GM12878 (cell line): ENCODE measurements around the gene TRAFD1. TPM values are rescaled to one million over a fixed set of nuclear protein-coding genes. Genes with fewer than 3 reads are reported as not detected.

ENCODE experiments used
- ASH2L ChIP-seq: fragments of 300-600, 200-600 bp; sonication (generic); IDR thresholded peaks from 2 replicates; pipeline ENCODE4 v1.6.1; 2017; ENCODE audit warnings: low read depth, mild to moderate bottlenecking, borderline replicate concordance
- ATF7 ChIP-seq: fragments of 450-650 bp; IDR thresholded peaks from 2 replicates; pipeline ENCODE4 v1.6.1; 2016; ENCODE audit warnings: low read depth, mild to moderate bottlenecking
- BACH1 ChIP-seq: fragments of 450-650 bp; IDR thresholded peaks from 2 replicates; pipeline ENCODE4 v1.6.1; 2017; ENCODE audit warnings: mild to moderate bottlenecking, borderline replicate concordance
- BHLHE40 ChIP-seq, 2 experiments: fragments of 450-650 bp in 1 of 2; IDR thresholded peaks; 2 replicates each; pipeline ENCODE4 v1.6.1; 2011 to 2017; ENCODE audit warnings: low read depth in 2 of 2, borderline replicate concordance in 1 of 2, improper control_type of control experiment in 1 of 2, low read length in 1 of 2, mild to moderate bottlenecking in 1 of 2
- CBX5 ChIP-seq: sonication (generic); IDR thresholded peaks from 2 replicates; pipeline ENCODE4 v1.6.1; 2016; ENCODE audit warnings: low read depth, moderate library complexity, mild to moderate bottlenecking, inconsistent platforms
- CREM ChIP-seq: IDR thresholded peaks from 2 replicates; pipeline ENCODE4 v1.6.1; 2014; ENCODE audit warnings: antibody characterized with exemption, low read depth
- DPF2 ChIP-seq: fragments of 450-650 bp; IDR thresholded peaks from 2 replicates; pipeline ENCODE4 v1.6.1; 2017; ENCODE audit warnings: mild to moderate bottlenecking
- EGR1 ChIP-seq, 2 experiments: IDR thresholded peaks; 1 replicate in 1 of 2; 2 replicates in 1 of 2; pipeline ENCODE4 v1.6.1; 2011 to 2012; ENCODE audit warnings: low read depth in 2 of 2, low read length in 2 of 2, borderline replicate concordance in 1 of 2, mild to moderate bottlenecking in 1 of 2, moderate library complexity in 1 of 2
- GATAD2B ChIP-seq: fragments of 450-650 bp; conservative IDR thresholded peaks from 2 replicates; pipeline ENCODE4 v1.6.1; 2017; ENCODE audit warnings: low read depth, mild to moderate bottlenecking, moderate library complexity
- HDAC2 ChIP-seq: fragments of 200-600 bp; sonication (generic); IDR thresholded peaks from 2 replicates; pipeline ENCODE4 v1.6.1; 2017
- IKZF1 ChIP-seq: fragments of 450-650 bp; conservative IDR thresholded peaks from 2 replicates; pipeline ENCODE4 v1.6.1; 2017; ENCODE audit warnings: antibody characterized with exemption, mild to moderate bottlenecking
- IKZF2 ChIP-seq, 2 experiments: fragments of 450-650 bp; IDR thresholded peaks; 2 replicates each; pipeline ENCODE4 v1.6.1; 2017; ENCODE audit warnings: mild to moderate bottlenecking in 2 of 2, moderate library complexity in 2 of 2
- MEF2A ChIP-seq: IDR thresholded peaks from 2 replicates; pipeline ENCODE4 v1.6.1; 2011; ENCODE audit warnings: low read depth, mild to moderate bottlenecking, low read length, moderate library complexity; ENCODE audit not compliant: insufficient read depth
- NR2C1 ChIP-seq: fragments of 450-650 bp; IDR thresholded peaks from 2 replicates; pipeline ENCODE4 v1.6.1; 2017; ENCODE audit warnings: antibody characterized with exemption, mild to moderate bottlenecking, moderate library complexity
- NR2F1 ChIP-seq: fragments of 450-650 bp; conservative IDR thresholded peaks from 2 replicates; pipeline ENCODE4 v1.6.1; 2017; ENCODE audit warnings: mild to moderate bottlenecking
- NRF1 ChIP-seq: conservative IDR thresholded peaks from 2 replicates; pipeline ENCODE4 v1.6.1; 2011; ENCODE audit warnings: mild to moderate bottlenecking, low read depth, low read length, improper control_type of control experiment
- PAX5 ChIP-seq: IDR thresholded peaks from 2 replicates; pipeline ENCODE4 v1.6.1; 2011; ENCODE audit warnings: low read depth, low read length, borderline replicate concordance
- POLR2A ChIP-seq: IDR thresholded peaks from 2 replicates; pipeline ENCODE4 v1.6.1; 2011; ENCODE audit warnings: low read depth, mild to moderate bottlenecking, low read length
- POLR2AphosphoS2 ChIP-seq: IDR thresholded peaks from 2 replicates; pipeline ENCODE4 v1.6.1; 2011; ENCODE audit warnings: low read depth, mild to moderate bottlenecking, low read length, improper control_type of control experiment, moderate library complexity
- RELA ChIP-seq: fragments of 450-650 bp; IDR thresholded peaks from 2 replicates; pipeline ENCODE4 v1.8.0; 2014; ENCODE audit warnings: borderline replicate concordance; ENCODE audit not compliant: partially characterized antibody
- SIN3A ChIP-seq: IDR thresholded peaks from 2 replicates; pipeline ENCODE4 v1.6.1; 2012; ENCODE audit warnings: low read depth, low read length, improper control_type of control experiment
- STAT1 ChIP-seq: fragments of 450-650 bp; conservative IDR thresholded peaks from 2 replicates; pipeline ENCODE4 v1.6.1; 2014; ENCODE audit warnings: antibody characterized with exemption, mild to moderate bottlenecking
- SUZ12 ChIP-seq: fragments of 200-600 bp; sonication (generic); IDR thresholded peaks from one replicate; pipeline ENCODE4 v1.6.1; 2018; ENCODE audit warnings: antibody characterized with exemption, mild to moderate bottlenecking; ENCODE audit not compliant: unreplicated experiment
- YBX1 ChIP-seq: fragments of 450-650 bp; IDR thresholded peaks from 2 replicates; pipeline ENCODE4 v1.6.1; 2016; ENCODE audit warnings: antibody characterized with exemption
- YY1 ChIP-seq: IDR thresholded peaks from 2 replicates; pipeline ENCODE4 v1.6.1; 2011; ENCODE audit warnings: low read depth, mild to moderate bottlenecking, low read length
- ZNF207 ChIP-seq: fragments of 450-650 bp; IDR thresholded peaks from 2 replicates; pipeline ENCODE4 v1.6.1; 2014; ENCODE audit warnings: antibody characterized with exemption, mild to moderate bottlenecking, borderline replicate concordance
- ZNF622 ChIP-seq: fragments of 450-650 bp; IDR thresholded peaks from 2 replicates; pipeline ENCODE4 v1.6.1; 2017; ENCODE audit warnings: mild to moderate bottlenecking, inconsistent platforms
- ZSCAN29 ChIP-seq: fragments of 450-650 bp; IDR thresholded peaks from 2 replicates; pipeline ENCODE4 v1.6.1; 2017; ENCODE audit warnings: mild to moderate bottlenecking, moderate library complexity
- polyA plus RNA-seq, 11 experiments: library from polyadenylated mRNA; depleted of rRNA in 4 of 11; unstranded in 6 of 11; stranded (reverse) in 5 of 11; fragments of >200 nt; fragmentation: Nextera tagmentation in 4 of 11; fragmentation: Illumina TruSeq in 1 of 11; extraction: Ambion mirVana in 4 of 11; extraction: Trizol in 1 of 11; gene quantifications; 1 replicate in 1 of 11; 2 replicates in 10 of 11; pipeline versions ENCODE4 v1.2.1 to v1.2.3, GENCODE V29; 2011 to 2016; ENCODE audit warnings: inconsistent platforms in 2 of 11, missing spikeins in 2 of 11, low read depth in 1 of 11
- total RNA-seq, 4 experiments: library from RNA; depleted of rRNA in 3 of 4; stranded (reverse); fragments of >200 nt in 3 of 4; fragmentation: Illumina TruSeq in 1 of 4; extraction: Trizol in 1 of 4; gene quantifications; 2 replicates each; pipeline versions ENCODE4 v1.2.1 to v1.2.3, GENCODE V29; 2013 to 2021
- TF ChIP-seq, protein P1 (sequence below): IDR thresholded peaks from 2 replicates; pipeline ENCODE4 v1.6.1; 2012; ENCODE audit warnings: low read depth, low read length, improper control_type of control experiment
- TF ChIP-seq, protein P2 (sequence below): fragments of 450-650 bp; IDR thresholded peaks from 2 replicates; pipeline ENCODE4 v1.6.1; 2017; ENCODE audit warnings: mild to moderate bottlenecking, moderate library complexity

The TRAFD1 gene
- total and polyA plus RNA-seq, 10 of the 15 experiments (the other 5 are each of a cell fraction or from before 2014, with no cell fraction given): 37.2 to 55.5 (median 46.2) TPM

DNA sequence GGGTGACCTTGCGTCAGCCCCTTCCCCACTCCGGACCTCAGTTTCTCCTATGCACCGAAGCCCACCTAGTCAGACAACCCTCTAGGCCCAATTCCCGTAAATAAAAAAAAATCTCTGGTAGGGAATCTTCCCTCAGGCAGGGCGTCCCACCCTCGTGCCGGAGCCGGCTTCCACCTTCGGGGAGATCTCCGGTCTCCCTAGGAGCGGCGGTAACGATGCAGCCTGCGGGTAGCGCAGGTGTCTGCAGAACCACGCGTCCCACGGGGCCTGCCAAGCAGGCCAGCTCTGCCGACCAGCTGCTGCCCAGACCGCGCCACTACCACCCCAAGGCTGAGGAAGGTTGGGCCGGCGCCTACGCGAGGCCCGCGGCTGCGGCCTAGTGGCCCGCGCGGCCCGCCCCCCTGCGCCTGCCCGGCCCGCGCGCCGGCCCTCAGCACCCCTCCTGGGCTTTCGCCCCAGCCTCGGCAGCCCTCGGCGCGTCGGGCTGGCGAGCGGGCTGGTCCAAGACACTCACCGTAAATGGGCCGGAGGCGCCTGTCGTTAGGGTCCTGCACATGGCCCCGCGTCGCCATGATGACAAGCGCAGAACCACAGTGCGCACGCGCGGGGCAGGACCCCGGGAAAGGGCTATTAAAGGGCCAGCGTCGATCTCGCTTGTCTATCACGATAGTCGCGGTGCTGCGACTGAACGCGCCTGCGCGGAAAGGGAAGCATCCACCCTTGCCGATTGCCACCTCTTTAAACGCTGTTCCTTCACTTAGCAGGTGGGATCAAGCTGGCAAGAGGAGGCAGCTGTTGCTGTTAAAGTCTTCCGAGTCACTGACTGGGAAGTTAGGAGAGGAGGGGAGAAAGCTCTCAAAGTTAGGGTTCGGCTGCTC lies 16.9 kb upstream of the TRAFD1 start, which contains the start of gene NAA25 (continued):
- TF ChIP-seq IKZF2 (IDR thresholded peaks at IDR 0.05) (peak in 1 of 2 experiments; percentile 20; a peak in 1 of 4 replicates), STAT1 (peak; percentile 78; the same call in 1 of the 2 replicates), YY1 (peak; percentile 95), CREM (0 out of 2 replicates have a peak, but pooled peaks have one; percentile 35), ZNF207 (no peak), BHLHE40 (IDR thresholded peaks at IDR 0.05; ENCODE audit: borderline replicate concordance in 1 of 2, low read depth in 2 of 2, low read length in 1 of 2) (peak in 1 of 2 experiments; percentile 66; a peak in 2 of 4 replicates), NR2F1 (peak; percentile 84), YBX1 (no peak), NRF1 (peak; percentile 84), GATAD2B (peak; percentile 95), ZSCAN29 (peak; percentile 89), ZNF622 (no peak), SUZ12 (no peak), RELA (peak; percentile 26), MEF2A (0 out of 2 replicates have a peak, but pooled peaks have one; percentile 20), CBX5 (no peak), PAX5 (0 out of 2 replicates have a peak, but pooled peaks have one; percentile 6), EGR1 (IDR thresholded peaks at IDR 0.05; ENCODE audit: borderline replicate concordance in 1 of 2, low read depth in 2 of 2, low read length in 2 of 2) (no peak), BACH1 (peak; percentile 100), POLR2A (peak; percentile 86), NR2C1 (peak; percentile 55), HDAC2 (peak; percentile 88; the same call in 1 of the 2 replicates), IKZF1 (peak; percentile 91), ASH2L (peak; percentile 88; the same call in 1 of the 2 replicates), POLR2AphosphoS2 (peak; percentile 45; the same call in 1 of the 2 replicates), DPF2 (peak; percentile 87), ATF7 (peak; percentile 32), SIN3A (peak; percentile 90)
- TF ChIP-seq, protein P1, sequence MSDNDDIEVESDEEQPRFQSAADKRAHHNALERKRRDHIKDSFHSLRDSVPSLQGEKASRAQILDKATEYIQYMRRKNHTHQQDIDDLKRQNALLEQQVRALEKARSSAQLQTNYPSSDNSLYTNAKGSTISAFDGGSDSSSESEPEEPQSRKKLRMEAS: peak; percentile 96
- TF ChIP-seq, protein P2, sequence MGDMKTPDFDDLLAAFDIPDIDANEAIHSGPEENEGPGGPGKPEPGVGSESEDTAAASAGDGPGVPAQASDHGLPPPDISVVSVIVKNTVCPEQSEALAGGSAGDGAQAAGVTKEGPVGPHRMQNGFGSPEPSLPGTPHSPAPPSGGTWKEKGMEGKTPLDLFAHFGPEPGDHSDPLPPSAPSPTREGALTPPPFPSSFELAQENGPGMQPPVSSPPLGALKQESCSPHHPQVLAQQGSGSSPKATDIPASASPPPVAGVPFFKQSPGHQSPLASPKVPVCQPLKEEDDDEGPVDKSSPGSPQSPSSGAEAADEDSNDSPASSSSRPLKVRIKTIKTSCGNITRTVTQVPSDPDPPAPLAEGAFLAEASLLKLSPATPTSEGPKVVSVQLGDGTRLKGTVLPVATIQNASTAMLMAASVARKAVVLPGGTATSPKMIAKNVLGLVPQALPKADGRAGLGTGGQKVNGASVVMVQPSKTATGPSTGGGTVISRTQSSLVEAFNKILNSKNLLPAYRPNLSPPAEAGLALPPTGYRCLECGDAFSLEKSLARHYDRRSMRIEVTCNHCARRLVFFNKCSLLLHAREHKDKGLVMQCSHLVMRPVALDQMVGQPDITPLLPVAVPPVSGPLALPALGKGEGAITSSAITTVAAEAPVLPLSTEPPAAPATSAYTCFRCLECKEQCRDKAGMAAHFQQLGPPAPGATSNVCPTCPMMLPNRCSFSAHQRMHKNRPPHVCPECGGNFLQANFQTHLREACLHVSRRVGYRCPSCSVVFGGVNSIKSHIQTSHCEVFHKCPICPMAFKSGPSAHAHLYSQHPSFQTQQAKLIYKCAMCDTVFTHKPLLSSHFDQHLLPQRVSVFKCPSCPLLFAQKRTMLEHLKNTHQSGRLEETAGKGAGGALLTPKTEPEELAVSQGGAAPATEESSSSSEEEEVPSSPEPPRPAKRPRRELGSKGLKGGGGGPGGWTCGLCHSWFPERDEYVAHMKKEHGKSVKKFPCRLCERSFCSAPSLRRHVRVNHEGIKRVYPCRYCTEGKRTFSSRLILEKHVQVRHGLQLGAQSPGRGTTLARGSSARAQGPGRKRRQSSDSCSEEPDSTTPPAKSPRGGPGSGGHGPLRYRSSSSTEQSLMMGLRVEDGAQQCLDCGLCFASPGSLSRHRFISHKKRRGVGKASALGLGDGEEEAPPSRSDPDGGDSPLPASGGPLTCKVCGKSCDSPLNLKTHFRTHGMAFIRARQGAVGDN: peak; percentile 93
